Stomach (tissue), 4 donors: ENCODE data around the gene ABCA7.

Experiments used
- CTCF ChIP-seq, 7 experiments: fragments of 450-650 bp in 4 of 7; fragments of 200-600 bp in 3 of 7; sonication (generic) in 3 of 7; IDR thresholded peaks; one replicate each; pipeline ENCODE4 v1.5.1; 2016 to 2019; ENCODE audit warnings: antibody characterized with exemption in 7 of 7, control low read depth in 2 of 7, mild to moderate bottlenecking in 1 of 7
- EP300 ChIP-seq: sonication (generic); formaldehyde crosslinking; IDR thresholded peaks from one replicate; pipeline ENCODE4 v1.6.1; 2017; ENCODE audit warnings: antibody characterized with exemption
- POLR2A ChIP-seq, 4 donors: fragments of 450-650 bp; IDR thresholded peaks; one replicate each; pipeline ENCODE4 v1.6.1; 2016; ENCODE audit warnings: antibody characterized with exemption in 4 of 4, control low read depth in 2 of 4, mild to moderate bottlenecking in 1 of 4, moderate library complexity in 1 of 4

- TF ChIP-seq CTCF (IDR thresholded peaks at IDR 0.05) (no peak), EP300 (no peak), POLR2A (IDR thresholded peaks at IDR 0.05) (no peak)
Observed at GRCh38 chr19:1032264-1032867, 7.5 kb upstream of the ABCA7 start.
